ENCODE results near the gene FMNL1.

GRCh38 chr17:45201457-45201856 is 20.2 kb upstream of the FMNL1 start:
- no peak for TF ChIP-seq POLR2A (IDR thresholded peaks at IDR 0.05; ENCODE audit: low read depth, low read length)
- TF ChIP-seq TAF1 (IDR thresholded peaks at IDR 0.05; ENCODE audit: borderline replicate concordance, low read depth, low read length), result no peak
